Measurements from ENCODE around the gene CORO6.

CORO6 gene

DNA sequence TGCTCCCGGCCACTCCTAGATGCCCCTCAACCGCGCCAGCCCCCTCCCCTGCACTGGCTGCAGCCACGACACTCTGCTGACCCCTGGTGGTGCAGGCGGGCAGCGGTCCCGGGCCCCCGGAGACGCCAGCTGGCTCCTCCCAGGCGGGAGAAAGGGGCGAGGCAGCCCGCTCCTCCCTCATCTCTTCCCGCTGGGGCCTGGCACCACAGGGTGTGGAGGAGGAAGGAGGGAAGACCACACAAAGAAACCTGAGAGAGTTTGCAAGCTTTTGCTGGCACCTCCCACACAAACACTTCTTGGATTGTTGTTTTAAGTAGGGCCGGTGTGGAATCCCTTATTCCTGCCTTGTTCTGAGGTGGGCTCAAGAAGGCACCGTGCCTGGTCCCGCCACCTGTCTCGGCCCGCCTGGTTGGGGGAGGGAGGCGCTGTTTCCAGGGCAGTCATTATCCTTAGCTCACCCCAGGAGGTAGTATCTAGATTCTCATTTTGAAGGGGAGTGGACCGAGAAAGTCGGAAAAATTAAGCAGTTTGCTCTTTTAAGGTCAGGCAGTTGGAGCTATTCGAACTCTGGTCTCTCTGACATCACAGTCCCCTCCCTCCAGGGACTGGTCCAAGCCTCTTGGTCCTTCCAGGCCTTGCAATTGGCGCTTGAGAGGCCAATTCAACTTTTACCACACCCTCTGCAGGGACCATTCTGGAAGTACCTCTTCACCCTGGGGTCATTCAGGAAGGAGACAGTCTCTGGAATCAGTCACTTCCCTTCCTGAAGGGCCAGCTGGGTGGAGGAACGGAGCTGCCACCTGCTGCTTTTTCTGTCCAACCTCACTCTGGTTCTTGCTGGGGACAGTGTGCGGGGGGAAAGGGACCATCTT, 30.7 kb downstream of the CORO6 start:
- peak overlapping the region; percentile 44 for H3K4me3 ChIP-seq (ENCODE audit: low read depth, low read length)
- DNase-seq (ENCODE audit: low read depth) = peak; percentile 76
- TF ChIP-seq, protein P1, sequence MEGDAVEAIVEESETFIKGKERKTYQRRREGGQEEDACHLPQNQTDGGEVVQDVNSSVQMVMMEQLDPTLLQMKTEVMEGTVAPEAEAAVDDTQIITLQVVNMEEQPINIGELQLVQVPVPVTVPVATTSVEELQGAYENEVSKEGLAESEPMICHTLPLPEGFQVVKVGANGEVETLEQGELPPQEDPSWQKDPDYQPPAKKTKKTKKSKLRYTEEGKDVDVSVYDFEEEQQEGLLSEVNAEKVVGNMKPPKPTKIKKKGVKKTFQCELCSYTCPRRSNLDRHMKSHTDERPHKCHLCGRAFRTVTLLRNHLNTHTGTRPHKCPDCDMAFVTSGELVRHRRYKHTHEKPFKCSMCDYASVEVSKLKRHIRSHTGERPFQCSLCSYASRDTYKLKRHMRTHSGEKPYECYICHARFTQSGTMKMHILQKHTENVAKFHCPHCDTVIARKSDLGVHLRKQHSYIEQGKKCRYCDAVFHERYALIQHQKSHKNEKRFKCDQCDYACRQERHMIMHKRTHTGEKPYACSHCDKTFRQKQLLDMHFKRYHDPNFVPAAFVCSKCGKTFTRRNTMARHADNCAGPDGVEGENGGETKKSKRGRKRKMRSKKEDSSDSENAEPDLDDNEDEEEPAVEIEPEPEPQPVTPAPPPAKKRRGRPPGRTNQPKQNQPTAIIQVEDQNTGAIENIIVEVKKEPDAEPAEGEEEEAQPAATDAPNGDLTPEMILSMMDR (conservative IDR thresholded peaks at IDR 0.05; ENCODE audit: low read depth, low read length) = peak; percentile 93

DNA sequence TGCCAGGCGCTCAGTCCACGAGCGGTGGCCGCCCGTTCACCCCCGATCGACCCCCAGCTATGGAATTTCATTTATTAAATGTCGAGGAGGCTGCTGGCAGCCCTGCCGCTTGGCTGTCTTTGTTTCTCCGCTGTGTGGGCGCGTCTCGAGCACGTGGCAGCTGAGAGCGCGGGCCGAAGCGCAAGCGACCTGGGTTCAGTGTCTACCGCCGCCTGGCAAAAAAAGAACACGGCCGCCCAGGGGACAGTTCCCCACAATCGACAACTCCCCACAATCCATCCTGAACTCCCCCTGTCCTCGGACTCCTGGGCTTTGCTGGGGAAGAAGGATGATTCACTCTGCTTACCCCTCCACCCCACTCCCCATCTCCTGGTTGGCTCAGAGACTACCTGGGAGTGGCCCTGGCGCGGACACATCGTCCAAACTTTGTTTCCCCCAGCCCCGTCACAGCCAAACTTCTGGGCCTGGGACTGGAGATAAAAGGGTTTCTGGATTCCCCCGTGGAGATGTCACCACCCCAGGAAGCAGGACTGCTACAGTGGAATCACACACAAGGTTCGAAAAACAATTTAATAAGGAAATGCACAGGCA, 31.5 kb downstream of the CORO6 start:
- peak; percentile 47 for DNase-seq (ENCODE audit: low read depth)
- H3K4me3 ChIP-seq (ENCODE audit: low read depth, low read length) = peak overlapping the region; percentile 44
- TF ChIP-seq, protein P1 (conservative IDR thresholded peaks at IDR 0.05; ENCODE audit: low read depth, low read length) = no peak

DNA sequence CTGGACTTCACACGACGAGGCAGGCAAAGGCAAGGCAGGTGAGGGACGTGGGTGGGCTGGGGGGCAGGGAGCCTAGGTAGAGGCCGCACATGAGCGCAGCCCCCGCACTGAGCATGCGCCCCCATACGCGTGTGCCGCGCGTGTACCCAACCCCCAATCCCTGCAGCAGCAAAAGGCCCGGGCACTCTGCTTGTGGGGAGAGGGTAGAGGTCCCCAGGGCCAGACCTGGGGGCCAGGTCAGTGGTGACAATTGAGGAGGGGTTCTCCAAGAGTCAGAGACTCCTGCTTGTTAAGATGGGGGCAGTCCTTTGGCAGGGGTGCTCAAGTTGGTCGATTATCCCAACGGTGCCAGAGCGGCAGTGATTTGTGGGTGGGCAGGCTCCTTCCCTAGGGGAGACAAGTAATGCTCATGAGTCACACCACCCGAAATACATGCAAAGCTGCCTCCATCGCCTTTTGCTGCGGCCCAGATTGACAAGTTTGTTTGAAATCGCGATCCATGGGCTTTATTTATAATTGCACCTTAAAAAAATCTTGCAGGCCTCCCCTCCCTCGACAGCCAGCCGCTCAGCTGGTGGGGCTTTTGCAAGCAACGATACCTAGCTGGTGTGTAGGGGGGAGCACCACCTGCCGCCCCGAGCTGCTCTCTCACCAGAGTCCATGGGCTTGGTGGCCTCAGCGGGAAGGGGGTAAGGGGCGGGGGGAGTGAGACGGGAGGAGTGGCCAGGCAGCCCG, 32.1 kb downstream of the CORO6 start:
- peak overlapping the region; percentile 44 for H3K4me3 ChIP-seq (ENCODE audit: low read depth, low read length)
- TF ChIP-seq, protein P1 (conservative IDR thresholded peaks at IDR 0.05; ENCODE audit: low read depth, low read length) = no peak
- DNase-seq (ENCODE audit: low read depth) = peak; percentile 48

DNA sequence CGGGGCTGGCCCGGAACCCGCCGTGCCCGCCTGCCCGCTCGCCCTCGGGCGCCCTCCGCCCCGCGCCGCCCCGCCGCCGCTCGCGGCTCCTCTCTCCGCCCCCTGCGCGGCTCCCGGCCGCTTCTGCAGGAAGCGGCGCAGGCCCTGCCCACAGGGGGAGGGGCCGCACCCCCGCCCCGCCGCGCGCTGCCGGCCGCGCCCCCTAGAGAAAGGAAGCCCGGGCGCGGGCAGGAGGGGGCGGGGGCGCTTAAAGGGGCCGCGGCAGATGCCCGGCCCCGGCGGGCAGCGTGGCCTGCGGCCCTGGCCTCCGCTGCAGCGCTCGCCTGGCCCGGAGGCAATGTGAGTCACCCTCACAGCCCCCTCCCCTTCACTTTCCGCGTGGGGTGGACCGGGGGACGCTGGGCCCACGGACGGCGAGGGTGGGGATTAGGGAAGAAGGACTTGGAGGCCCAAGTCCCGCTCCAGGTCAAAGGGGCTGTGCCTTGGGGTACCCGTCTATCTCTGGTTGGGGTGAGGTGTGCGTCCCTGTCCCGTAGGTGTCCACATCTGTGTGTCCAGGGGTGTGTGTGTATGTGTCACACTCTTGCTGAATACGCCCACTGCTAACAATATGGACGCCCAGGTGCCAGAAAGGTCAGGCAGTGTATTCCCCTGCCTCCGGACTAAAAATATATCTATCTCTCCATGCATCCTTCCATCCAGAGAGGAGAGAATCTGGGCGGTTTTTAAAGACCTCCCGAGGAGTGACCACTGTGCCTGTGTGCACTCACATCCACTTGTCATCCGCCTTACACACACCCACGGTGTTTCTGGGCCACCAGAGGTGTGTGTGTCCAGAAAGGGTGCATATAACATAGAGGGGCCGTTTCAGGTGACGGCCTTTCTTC, 32.9 kb downstream of the CORO6 start, which contains the start of gene GIT1:
Gene GIT1 (minus strand): TSS at position 125 of the 887 bp plus-strand sequence. CDS start 270 bp downstream, outside the sequence.
- DNase-seq (ENCODE audit: low read depth) = peak; percentile 79
- peak within 1 kb of the TSS; percentile 74 for H3K4me3 ChIP-seq (ENCODE audit: low read depth, low read length)
- TF ChIP-seq, protein P1 (conservative IDR thresholded peaks at IDR 0.05; ENCODE audit: low read depth, low read length) = no peak

DNA sequence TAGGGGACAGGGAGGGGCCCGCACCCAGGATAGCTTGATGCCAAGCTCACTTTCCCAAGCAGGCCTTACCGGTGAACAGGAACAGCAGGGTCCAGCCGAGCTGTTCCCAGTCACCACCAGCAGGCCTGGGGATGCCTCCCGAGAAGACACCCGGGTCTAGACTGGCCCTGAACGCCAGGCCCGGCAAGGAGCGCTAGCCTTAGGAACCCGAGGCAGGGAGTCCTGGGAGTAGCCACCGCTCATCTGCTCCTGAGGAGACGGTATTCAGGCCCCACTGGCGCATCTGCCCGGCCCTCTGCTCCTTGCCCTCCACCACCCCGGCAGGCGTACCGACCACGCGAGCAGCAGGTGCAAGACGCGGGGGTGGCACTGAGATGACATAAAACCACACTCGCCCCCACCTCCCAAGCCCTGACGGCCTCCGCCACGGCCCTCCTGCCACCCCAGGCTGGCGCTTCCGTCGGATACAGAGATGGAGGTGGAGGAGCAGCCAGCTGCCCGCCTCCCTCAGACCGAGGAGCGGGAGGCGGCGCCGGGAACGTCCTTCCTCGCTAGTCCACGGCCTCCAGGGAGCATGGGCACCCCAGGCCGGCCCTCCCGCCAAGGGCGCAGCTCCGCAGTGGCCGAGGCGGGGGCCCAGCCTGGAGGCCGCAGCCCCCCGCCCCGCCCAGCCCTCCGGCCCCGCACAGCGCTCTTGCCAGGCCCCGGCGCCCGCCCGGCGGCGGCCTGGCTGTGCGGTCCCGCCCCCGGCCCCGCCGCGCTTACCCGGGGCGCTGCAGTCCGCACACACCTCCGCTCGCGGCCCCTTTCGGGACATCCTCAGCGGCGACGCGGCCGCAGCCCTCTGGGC, 33.9 kb downstream of the CORO6 start:
- peak; percentile 41 for DNase-seq (ENCODE audit: low read depth)
- TF ChIP-seq, protein P1 (conservative IDR thresholded peaks at IDR 0.05; ENCODE audit: low read depth, low read length) = no peak
- H3K4me3 ChIP-seq (ENCODE audit: low read depth, low read length) = peak overlapping the region; percentile 74
